AG09309 (cell line): ENCODE measurements around the gene TPM1.

Experiments
- DNase-seq: peaks from one replicate; pipeline ENCODE4 v3.0.0-alpha.2; 2010; ENCODE audit warnings: low read depth
- H3K4me3 ChIP-seq: 2 replicates; pipeline ENCODE4 v1.5.1; 2011; ENCODE audit warnings: mild to moderate bottlenecking, low read depth, low read length, moderate library complexity; ENCODE audit not compliant: control insufficient read depth
- TF ChIP-seq, protein P1 (sequence below): IDR thresholded peaks from 2 replicates; pipeline ENCODE4 v1.5.1; 2011; ENCODE audit warnings: mild to moderate bottlenecking, low read depth, low read length, inconsistent platforms; ENCODE audit not compliant: insufficient read depth, control insufficient read depth; ENCODE audit errors: missing control alignments

TPM1 gene

DNA sequence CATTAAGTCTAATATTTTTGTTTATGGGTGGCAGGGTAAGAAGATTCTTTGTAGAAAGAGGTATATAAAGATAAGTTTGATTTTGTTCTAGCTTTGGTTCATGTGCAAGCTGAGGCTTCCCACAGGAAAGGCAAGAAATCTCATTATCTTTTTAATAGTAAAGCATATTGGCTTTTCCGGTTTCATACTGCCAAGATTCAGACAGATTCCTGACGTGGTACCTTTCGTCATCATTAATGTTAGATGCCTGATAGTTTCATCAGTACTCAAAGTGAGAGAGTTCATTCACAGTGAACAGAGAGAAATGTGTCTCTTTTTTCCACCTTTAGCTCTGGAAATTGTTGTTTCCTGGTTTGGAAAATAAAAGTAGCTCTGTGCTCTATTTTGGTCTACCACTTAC is 16.5 kb downstream of the TPM1 start:
- no peak for DNase-seq
- no peak overlapping the region for H3K4me3 ChIP-seq

DNA sequence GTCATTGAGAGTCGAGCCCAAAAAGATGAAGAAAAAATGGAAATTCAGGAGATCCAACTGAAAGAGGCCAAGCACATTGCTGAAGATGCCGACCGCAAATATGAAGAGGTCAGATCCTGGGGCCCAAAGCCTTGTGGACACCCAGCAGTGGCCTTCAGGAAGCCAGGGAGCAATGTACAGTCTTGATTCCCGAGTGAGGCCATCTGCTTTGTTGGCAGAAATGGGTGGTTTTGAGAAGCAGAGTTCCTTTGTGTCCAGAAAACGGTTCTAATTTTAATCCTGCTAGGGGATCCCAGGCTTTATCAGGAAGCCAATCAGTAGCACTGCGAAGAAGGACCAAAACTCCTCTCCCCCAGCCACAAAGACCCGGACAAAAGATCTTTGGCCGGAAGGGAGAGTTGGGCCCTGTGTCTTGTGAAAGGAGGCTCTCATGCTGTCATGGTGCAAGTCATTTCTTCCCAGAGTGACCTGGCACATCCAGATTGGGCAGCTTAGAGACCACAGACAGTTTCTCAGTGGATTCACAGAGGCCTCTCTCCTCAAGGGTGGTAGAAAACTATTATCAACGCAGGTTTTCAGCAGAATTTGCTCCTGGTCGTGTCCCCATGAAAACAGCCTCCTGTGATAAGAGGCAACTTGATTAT is 17.1 kb downstream of the TPM1 start:
- no peak for DNase-seq
- TF ChIP-seq, protein P1, sequence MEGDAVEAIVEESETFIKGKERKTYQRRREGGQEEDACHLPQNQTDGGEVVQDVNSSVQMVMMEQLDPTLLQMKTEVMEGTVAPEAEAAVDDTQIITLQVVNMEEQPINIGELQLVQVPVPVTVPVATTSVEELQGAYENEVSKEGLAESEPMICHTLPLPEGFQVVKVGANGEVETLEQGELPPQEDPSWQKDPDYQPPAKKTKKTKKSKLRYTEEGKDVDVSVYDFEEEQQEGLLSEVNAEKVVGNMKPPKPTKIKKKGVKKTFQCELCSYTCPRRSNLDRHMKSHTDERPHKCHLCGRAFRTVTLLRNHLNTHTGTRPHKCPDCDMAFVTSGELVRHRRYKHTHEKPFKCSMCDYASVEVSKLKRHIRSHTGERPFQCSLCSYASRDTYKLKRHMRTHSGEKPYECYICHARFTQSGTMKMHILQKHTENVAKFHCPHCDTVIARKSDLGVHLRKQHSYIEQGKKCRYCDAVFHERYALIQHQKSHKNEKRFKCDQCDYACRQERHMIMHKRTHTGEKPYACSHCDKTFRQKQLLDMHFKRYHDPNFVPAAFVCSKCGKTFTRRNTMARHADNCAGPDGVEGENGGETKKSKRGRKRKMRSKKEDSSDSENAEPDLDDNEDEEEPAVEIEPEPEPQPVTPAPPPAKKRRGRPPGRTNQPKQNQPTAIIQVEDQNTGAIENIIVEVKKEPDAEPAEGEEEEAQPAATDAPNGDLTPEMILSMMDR: no peak

More for the DNA sequence above, 16.5 kb downstream of the TPM1 start:
- TF ChIP-seq, protein P1: no peak

DNA sequence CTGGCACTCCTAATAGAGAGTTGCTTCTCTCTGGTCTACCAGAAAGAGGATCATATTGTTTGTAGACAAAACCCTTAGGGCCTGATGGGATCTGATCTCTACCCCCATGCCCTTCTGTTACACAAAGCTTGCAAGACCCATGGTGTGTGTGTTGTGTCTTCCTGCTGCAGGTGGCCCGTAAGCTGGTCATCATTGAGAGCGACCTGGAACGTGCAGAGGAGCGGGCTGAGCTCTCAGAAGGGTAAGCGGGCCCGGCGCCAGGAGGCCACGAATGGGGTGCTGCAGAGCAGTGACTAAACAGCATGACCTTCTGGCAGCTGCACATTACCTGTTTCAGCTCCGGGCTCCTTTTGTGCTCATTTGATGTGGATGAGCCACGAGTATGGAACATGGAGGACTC is 18.2 kb downstream of the TPM1 start:
- DNase-seq: no peak
- no peak overlapping the region for H3K4me3 ChIP-seq
- TF ChIP-seq, protein P1: no peak

More for the DNA sequence above, 17.1 kb downstream of the TPM1 start:
- H3K4me3 ChIP-seq: no peak overlapping the region

DNA sequence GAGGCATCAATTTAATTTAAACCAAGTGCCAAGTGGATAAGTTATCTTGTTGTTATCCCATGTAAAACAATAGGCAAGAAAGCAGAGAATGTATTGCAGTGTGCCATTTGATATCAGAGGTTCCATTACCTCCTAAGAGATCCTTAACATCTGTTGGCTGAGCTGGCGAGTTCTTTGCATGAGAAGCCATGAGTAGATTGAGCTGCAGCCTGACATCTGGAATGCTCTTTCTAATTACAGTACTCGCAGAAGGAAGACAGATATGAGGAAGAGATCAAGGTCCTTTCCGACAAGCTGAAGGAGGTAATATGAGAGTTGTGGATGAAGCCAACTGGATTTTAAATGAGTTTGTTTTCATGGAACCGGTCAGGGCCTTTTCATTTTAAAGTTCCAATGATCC is 19.4 kb downstream of the TPM1 start:
- no peak for DNase-seq
- no peak overlapping the region for H3K4me3 ChIP-seq
- TF ChIP-seq, protein P1: no peak

DNA sequence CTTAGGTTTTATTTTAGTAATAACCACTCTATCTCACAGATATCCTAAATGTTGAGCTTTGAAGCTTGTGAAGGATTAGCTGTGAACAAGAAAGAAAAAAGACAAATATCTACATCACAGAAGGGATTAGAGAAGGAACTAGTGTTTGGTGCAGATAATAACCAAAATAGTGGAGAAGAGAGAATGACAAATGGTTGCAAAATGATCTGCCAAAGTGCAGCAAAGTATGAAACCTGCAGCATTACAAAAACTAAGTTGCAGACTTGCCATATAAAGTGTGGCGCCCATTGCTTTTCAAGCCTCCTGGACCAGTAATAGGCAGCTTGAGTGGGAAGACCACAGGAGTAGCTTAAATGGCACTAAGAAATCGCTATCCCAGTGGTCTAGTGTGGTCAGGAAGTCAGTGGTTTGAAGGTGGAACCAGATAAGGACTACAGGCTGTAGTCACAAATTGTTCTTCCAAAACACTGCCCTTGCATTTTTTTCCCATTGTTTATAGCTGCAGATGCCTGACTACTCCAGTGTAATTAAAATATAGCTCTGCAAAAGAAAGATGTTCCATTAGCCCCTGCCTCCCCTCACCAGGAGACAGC is 20.7 kb downstream of the TPM1 start:
- H3K4me3 ChIP-seq: no peak overlapping the region
- DNase-seq: no peak
- TF ChIP-seq, protein P1: no peak

DNA sequence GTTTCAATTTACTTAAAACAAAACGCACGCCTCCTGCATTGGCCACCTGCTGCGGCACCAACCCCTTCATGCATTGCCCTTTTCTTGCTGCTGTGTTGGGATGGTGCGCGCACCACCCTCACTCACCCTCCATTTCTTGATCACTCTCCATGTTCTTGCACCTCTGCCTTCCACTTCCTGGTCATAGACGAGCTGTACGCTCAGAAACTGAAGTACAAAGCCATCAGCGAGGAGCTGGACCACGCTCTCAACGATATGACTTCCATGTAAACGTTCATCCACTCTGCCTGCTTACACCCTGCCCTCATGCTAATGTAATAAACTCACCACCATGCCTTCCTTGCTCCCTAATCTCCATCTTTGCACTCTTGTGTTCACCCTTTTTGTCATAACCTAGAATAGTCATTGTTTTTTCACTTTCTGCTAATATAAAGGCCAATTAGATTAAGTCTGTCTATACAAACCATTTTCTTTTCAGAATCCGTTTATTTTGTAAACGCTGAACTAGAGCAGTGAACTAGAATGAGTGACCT is 21.4 kb downstream of the TPM1 start:
- TF ChIP-seq, protein P1: no peak
- H3K4me3 ChIP-seq: no peak overlapping the region
- no peak for DNase-seq
